GM21367 (cell line): ENCODE measurements around the gene DPYSL4.

ENCODE experiments used
- ATAC-seq: cut with Tn5 transposase; IDR thresholded peaks from one replicate; pipeline ENCODE4 v1.9.1; 2021; ENCODE audit not compliant: unreplicated experiment

DPYSL4 gene

DNA sequence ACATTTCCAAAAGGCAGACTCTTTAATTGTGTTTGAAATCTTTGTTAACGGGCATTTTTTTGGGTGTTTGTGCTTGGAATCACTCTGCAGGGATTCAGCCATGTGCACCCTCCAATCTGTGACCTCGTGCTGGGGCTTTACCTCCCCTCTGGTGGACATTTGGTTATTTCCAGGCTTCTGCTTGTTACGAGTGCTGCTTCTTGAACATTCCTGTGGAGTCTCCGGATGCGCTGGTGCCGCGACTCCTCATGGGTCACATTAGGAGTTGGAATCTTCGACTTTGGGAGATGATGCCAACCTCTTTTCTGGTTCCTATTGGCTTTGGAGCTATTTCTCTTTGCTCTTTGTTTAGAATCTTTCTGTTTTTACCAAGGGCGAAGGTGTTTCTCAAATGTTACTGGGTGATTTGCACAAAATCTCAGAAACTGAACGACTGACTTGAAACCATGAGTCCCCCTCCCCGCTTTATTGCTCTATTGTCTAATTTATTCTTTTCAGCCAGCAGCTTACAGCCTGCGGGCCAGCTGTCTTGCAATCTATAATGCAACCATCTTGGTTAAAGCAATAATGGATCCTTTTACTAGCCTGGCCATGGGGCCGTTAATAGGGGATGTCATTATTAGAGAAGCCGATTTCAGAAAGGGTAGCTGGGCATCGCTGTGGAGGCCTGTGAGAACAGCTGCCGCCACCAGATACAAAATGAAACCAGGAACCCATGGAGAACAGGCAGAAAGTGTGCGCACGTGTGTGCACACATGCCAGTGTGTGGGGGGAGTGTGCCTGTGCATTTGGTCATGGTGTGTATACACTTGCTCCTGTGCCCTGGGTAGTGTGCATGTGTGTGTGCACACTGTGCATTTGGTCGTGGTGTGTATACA, 9.9 kb upstream of the DPYSL4 start:
- no peak for ATAC-seq

DNA sequence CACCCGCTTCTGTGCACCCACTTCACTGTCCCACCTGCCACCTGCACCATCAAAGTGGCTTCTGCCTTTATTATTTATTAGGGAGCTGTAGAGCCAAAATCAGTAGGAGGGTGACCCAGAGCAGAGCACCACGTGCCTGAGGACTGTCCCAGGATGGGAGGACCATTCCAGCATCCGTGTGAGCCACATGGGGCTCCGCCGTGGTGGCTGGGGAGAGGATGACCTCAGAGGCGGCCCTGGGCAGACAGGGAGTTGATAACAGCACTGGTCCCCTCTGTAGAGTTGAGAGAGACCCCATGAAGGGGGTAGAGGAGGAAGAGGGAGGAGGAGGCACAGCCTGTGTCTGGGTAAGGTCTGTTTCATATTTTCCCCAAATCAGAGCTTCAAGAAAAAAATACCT, 8.7 kb upstream of the DPYSL4 start:
- no peak for ATAC-seq

GRCh38 chr10:132178672-132179545, 7.8 kb upstream of the DPYSL4 start:
- no peak for ATAC-seq

DNA sequence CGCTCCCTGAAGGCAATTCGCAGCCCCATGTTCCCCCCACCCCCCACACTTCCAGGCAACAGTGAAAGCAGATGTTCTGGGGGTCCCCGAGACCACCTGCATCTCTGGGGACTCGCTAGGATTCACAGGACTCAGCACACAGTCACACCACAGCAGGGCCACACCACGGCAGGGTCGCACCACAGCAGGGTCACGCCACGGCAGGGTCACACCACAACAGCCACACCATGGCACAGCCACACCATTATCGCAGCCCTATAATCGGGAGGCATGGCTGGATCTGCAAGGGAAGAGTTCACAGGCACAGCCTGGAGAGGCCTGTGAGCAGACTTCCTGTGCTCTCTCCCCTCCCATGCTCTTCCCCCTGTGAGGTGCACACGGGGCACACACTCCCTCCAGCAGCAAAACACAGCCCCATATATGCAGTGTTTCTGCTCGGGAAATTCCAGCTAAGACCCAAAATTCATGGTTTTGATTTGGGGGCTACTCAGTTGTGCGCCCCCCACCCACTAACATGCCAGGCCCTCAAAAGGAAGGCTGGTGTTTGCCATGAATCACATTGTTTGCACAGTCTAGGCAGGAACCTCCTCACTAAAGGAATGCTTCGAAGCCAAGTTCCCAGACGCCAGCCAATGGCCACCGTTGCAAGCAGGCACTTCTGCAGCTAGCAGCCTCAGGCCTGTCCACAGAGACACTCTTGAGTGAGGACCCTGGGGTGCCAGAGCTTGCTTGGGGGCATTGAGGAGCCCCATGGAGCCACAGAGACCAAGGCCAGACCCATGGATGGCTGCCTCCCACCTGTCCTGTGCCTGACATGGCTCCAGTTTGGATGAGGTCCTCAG, 7.0 kb upstream of the DPYSL4 start:
- ATAC-seq = no peak

GRCh38 chr10:132180736-132181135, 6.0 kb upstream of the DPYSL4 start:
- no peak for ATAC-seq

- ATAC-seq = no peak
Observed at GRCh38 chr10:132181691-132182425, 4.9 kb upstream of the DPYSL4 start.

DNA sequence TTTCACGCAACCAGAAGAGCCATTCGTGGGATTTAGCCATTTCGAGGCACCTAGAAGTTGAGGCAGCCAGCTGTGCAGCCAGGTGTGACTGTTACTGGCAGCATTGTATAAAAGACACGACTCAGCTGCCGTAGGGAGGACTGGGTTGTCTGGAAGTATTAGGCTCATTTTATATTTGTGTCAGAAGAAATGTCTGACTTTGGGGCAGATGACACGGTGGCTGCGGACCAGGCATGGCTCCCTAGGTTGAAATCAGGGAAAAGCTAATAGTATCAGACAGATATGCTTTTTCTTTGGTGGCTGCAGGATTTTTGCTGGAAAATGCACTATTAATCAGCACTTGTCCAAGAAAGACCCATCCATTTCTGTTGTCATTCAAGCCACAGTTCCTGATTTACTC, 4.2 kb upstream of the DPYSL4 start:
- no peak for ATAC-seq

GRCh38 chr10:132183046-132183445, 3.7 kb upstream of the DPYSL4 start:
- ATAC-seq = no peak

DNA sequence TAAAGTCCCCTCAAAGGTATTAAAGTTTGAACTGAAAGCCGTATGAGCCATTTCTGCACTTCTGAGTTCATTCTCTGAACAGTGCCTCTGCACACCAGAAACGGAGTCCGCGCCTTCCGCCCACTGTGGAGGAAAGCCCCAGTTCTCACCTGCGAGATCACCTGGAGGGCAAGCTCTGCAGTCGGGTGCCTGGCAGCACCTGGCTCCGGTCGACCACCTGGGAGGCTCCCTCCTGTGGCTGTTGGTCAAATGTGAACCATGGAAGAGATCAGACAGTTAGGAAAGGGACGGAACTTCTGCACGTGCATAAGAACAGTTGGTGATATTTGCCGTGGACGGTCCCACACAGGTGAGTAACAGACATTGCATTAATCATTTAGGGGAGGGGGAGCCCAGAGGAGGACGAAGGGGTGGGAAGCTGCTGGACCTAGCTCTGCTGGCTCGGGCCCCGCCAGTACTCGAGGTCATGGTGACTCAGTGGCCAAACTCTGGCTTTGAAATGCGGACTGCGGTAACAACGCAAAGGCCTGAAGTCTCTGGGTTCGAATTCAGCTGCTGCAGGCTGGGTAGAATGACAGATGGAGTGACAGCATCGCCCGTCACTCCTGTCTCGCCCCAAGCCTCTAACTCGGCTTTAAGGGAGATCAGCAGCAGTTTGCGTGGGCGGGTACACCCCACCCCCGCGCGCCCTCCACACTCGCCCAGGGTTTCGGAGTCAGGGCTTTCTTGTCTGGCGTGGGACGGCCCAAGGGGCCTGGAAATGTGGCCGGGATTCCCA, 1.7 kb upstream of the DPYSL4 start:
- no peak for ATAC-seq

- ATAC-seq = no peak
Observed at GRCh38 chr10:132185601-132186487, 904 bp upstream of the DPYSL4 start.

DNA sequence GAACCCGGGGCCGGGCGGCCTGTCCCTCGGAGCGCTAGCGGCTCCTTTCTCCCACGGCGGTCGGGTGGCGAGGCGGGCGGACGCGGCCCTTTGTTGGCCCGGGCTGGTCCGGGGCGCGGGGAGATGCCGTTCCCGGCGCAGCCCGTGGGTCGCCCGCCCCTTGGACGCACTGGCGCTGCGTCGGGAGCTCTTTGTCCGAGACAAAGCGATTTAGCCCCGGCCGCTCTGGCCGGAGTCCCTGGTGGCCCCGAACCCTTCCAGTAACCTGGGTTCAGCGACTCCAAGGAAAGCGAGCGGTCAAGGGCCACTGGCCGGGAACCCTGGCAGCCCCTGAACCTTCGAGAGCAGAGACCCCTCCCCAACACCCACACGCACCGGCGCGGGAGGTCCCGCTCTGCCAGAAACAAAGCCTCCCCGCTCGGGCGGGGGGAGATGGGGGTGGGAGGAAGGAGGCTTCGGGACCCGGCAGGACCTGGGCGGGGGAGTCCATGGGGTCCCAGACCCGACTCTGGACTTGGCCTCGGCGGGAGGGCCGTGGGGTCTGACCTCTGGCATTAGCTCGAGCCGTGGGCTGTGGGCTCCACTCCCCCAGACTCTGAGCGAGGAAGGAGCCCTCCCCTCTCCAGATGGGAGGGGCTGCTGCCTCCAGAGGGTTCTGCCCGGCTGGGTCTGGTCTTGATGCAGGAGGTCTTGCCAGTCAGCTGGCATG, 836 bp downstream of the DPYSL4 start:
- no peak for ATAC-seq

DNA sequence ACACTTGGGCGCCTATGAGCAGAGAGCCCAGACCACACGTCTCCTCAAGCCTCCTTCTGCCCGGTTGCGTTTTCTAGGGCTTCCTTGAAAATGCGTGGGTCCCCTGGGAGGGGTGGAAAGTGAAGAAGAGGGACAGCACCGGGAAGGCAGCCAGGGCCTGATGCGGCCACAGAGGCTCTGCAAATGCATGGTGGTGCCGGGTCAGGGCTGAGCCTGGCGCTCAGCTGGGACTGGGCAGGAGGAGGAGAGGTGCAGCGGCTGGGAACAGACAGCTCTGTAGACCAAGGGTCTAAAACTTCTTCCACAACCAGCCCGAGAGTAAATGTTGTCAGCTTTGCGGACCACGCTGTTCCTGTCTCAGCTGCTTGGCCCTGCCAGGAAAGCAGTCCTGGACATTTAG, 1.6 kb downstream of the DPYSL4 start:
- ATAC-seq = no peak

GRCh38 chr10:132189016-132189415, 2.3 kb downstream of the DPYSL4 start:
- ATAC-seq = no peak

DNA sequence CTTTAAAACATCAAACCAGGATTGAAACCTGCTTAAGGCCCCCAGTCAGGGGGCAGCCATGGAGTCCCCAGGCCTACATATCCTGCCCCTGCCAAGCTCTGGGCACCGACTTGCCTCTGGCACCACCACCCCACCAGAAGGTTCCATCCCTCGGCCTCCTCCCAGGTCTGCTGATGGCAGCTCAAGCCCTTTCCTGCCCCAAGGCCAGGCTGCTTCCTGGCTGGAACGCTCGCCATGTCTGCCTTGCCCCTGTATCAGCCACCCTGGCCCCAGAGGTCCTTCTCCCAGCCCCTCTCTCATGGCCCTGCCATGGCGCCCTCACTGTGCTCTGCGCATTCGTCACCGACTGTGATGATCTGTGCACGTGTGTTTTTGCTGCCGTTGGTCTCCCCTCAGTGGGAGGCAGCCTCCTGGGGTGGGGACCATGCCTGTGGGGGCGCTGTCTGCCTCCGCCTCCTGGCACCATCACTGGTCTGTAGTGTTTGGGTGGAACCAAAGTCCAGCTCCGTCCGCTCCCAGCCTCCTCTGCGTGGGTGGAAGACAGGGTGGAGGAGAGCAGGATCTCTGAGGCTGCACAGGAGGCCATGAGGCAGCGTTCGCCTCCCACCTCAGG, 3.2 kb downstream of the DPYSL4 start:
- no peak for ATAC-seq

DNA sequence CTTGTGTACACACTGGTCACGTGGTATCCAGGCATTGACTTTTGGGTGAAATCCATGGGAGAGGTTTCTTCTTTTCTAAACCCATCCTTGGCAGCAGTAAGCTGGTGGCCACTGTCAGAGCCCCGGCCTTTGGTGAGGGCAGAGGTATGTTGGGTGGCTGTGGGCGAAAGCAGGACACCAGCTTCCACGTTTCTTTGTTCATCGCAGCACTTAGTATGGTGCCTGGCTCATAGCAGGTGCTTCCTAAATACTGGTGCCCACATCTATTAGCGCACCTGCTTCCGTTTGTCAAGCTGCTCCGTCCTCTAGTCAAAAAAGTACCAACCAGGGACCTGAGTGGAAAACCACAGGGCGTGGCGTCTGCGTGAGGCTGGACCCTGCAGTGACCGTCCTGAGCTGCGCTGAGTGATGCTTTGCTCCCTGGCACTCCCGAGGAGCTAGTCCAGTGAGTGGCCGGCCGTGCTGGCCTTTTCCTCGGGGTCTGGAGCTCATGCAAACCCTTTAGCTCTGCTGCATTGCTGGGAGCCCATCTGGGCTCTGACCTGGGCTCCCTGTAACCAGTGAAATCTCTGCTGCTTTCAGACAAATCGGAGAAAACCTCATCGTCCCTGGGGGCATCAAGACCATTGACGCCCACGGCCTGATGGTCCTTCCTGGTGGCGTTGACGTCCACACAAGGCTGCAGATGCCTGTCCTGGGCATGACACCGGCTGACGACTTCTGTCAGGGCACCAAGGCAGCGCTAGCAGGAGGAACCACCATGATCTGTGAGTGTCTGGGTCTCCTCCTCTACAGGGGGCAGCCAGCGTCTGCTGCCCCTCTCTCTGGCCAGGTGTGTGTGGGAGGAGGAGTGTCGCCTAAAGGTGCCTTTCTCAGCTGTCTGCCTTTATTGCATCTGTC, 5.6 kb downstream of the DPYSL4 start:
- ATAC-seq = no peak

- ATAC-seq = no peak
Observed at GRCh38 chr10:132192991-132193665, 6.4 kb downstream of the DPYSL4 start.
